GM19025 (cell line): ENCODE data around the gene ITIH4.

Experiments used
- ATAC-seq: cut with Tn5 transposase; IDR thresholded peaks from one replicate; pipeline ENCODE4 v1.9.1; 2021; ENCODE audit warnings: mild to moderate bottlenecking, low read depth, moderate library complexity; ENCODE audit not compliant: unreplicated experiment

ITIH4 gene

DNA sequence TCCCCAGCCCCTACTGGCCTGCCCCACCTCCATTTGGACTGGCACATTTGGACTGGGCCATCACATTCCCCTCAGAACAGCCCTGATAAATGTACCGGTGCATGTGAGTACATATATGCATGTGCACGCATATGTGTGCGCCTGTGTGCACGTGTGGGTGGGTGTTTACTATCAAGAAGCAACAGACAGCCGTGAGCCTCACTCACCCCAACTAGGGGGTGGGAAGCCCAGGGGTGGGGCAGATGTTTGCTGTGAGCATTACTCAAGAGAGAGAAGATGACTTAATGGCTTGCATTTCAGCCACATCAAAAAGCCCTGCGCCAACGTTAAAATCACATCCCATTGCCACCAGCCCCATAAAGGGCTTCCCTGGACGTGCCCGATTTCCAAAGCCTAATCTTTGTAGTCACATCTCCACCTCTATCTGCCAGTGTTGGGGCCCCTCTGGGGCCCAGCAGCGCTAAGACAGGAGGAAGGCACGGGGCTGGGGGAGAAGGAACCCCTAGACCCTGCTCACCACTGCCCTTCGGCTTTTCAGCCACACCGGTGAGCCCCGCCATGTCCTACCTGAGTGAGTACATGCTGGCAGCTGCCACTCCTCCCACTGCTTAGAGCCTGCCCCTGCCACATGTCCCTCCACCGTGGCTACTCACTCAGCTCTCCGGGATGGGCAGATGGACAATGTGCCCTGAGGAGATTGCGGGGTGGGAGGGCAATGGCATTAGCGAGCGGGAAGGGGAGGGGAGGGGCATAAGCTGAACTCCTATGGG, 25.0 kb downstream of the ITIH4 start:
- ATAC-seq, result no peak

DNA sequence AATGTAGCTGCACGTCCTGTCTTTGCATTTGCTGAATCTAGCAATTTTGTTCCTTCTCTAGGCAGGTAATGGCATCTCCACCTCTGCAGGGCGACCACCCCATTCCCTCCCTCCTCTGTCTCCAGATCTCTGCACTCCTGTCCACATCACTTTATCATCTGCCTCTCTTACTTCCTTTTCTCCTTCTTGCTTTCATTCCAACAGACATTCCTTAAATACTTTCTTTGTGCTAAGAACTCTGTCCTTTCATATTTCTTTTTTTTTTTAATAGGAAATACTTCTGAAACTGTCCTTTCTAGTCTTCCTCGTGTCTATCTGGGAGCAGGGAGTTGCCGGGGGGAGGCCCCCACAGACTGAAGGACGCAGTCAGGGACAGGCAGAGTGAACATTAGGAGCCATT, 28.6 kb downstream of the ITIH4 start:
- ATAC-seq, result no peak

DNA sequence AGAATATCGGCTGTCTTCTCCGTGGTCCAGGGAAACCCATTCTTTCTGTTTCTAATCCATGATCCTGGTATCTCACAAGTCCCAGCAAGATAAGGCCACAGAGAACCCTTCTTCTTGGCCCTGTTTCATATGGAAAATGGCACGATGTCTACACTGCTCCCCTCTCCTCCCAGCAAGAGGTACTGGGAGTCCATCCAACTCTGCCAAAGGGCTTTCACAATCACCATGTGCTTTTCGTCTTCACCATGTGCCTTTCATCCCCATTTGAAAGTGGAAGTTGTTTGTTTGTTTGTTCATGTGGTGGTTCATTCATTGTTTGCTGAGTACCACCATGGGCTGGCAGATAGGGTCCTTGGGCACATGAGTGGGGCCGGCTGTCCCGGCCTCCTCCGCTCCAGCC, 30.4 kb downstream of the ITIH4 start:
- ATAC-seq, result no peak

DNA sequence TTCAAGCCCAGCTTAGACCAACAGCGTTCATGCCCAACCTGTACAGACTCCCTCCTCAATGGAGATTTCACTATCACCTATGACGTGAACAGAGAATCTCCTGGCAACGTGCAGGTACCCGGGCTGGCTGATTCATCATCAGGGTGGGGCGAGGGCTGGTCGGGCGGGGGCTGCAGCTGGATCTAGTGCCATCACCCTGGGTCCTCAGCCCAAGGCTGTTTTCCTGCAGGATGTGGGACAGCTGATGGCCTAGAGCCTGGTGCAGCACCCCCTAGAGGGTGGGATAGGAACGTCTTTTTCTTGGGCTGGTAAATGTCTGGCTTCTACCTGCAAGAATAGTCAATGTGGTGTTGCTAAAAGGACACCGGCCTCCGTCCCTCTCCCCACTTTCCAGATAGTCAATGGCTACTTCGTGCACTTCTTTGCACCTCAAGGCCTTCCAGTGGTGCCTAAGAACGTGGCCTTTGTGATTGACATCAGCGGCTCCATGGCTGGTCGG, 31.4 kb downstream of the ITIH4 start:
- ATAC-seq, result no peak

DNA sequence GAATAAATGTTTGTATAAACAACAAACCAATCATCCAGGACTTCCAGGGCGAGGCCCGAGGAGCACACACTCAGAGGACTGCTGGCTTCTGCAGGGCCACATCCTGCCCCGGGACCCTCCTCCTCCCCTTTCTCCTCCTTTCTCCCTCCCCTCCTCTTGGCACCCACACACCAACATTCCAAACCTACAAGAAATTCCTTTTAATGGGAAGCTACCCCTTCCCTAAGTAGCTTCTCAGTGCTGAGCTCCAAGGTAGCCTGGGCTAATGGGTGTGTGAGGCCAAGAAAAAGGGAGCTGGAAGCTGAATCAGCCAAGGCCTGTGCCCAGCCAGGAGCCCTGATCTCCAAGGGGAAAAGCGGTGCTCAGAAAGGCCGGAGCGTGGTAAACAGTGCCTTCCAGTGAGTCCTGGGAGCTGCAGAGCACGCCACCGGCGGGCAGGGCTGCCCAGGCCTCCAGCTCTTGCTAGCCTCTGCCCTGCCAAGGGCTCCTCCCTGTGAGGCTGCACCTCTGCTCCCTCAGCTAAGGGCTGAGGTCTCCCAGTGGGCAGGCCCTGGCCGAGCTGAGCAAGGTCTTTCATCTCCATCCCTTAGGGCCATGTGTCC, 32.0 kb downstream of the ITIH4 start:
- ATAC-seq, result no peak

DNA sequence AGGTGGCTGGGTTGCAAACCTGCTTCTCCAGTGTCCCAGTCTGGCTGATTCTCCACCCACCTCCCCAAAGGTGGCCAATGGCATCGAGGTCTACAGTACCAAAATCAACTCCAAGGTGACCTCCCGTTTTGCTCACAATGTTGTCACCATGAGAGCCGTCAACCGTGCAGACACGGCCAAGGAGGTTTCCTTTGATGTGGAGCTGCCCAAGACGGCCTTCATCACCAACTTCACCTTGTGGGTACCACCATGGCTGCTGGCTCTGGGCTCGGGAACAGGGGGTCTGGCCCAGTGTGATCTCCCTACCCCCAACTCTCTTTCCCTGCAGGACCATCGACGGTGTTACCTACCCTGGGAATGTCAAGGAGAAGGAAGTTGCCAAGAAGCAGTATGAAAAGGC, 34.1 kb downstream of the ITIH4 start:
- ATAC-seq, result no peak

DNA sequence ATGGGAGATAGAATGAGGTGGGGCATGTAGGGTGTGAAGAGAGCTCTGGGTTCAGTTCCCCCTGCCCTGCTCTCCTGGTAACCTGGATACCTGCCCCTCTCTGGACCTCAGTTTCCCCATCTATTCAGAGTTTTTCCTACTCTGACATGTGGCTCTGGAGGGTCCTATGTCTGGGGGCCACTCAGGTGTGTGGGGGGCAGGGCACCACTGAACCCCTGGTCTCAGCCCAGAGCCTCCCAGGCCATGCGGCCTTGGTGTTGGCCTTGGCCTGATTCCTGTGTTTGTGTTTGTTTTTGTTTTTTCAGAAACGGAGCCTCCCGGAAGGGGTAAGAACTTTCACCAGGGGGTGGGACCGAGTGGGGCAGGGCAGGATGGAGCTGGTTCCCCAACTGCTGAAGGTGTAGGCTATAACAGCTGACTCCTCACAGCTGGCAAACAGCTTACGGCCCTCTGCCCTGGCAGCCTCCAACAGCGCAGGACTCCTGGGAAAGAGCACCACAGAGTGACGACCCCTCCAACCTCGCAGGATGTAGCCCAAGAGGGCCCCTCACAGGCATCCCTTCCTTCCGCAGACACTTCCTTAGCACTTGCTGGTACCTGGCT, 35.1 kb downstream of the ITIH4 start:
- no peak for ATAC-seq

DNA sequence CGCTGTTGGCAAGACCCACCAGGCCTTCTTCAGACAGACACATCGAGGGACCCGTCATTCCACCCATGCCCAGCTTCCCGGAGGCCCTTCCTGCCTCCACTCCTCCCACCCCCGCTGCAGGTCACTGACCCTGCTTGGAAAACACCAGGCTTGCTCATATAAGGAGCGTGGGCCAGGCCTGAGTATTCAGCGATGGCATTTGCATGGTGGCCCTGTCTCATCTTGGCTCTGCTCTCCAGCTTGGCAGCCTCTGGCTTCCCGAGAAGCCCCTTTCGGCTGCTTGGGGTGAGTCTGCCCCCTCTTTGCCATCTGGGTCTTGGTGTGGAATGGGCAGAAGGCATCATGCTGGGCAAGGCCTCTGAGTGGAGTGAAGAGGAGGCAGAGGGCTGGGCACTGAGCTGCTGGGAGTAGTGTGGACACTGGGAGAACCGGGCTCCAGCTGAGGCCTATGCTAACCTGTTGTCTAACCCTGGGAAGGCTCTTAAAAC, 35.8 kb downstream of the ITIH4 start, which contains the start of gene ITIH3:
Gene ITIH3, plus strand, starts transcription at position 185 of the 488 bp plus-strand sequence. Its CDS starts 8 bp downstream, at position 193.
- ATAC-seq, result no peak

DNA sequence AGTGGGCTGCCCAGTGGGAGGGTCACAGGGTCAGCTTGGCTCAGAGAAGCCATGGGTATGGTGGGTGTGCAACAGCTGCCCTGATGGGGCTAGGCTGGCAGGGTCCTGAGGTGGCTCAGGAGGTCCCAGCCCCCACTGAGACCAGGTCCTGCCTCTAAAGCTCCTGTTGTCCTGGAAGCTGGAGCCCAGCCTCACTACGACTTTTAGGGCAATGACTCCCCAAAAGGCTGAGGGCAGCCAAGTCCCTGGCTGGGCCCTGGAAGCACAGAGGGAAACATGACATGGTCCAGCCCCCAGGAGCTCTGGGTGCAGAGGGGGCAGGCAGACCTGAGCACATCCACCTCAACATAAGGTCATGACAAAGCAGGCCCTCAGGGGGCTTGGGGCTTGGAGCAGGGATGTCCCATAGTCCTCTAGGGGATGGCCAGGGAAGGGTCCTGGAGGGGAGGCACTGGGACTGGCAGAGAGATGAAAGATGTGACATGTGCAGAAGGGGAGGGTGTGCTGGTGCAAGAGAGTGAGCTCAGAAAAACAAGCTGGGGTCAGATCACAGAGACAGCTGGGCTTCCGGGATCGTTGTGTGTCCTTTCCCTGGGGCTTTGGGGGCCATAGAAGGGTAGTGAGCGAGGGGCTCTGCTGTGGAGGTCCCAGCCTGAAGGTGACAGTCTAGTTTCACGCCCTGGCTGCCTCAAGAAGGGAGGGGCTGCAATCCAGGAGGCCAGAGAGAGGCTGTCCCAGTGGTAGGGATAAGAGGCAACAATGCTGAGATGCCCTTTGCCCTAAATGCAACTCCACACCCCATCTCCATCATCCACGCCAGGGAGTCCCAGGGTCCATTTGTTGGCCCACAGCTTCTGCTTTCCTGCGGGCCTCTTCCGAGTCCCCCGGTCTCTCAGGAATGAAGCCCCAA, 36.5 kb downstream of the ITIH4 start:
- ATAC-seq, result no peak

DNA sequence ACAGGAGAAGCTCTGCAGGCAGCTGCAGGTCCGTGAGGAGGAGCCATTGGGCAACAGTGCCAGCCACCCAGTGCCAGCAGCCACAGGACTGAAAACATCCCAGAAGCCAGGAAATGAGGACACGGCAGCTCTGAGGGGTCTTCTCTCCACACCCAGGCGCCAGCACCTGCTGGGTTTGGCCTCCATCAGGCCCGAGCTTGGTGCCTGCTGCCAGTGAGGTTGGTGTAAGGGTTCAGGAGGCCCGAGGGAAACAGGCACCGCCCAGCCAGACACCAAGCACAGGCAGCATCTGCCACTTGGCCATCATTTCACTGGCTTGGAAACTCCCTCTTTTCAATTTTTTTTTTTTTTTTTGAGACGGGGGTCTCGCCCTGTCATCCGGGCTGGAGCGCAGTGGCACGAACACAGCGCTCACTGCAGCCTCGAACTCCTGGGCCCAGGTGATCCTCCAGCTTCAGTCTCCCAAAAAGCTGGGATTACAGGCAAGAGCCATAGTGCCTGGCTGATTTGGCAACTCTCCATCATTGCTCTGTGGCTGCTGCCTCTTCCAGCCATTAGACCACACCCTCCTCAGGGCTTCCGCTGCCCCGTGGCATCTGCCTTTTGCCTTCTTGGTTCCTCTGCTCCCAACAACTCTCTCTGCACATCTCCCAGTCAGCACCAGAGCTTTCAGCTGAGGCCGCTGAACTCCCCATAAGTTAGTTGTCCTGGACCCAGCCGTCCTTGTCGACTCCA, 37.3 kb downstream of the ITIH4 start:
- ATAC-seq, result no peak

DNA sequence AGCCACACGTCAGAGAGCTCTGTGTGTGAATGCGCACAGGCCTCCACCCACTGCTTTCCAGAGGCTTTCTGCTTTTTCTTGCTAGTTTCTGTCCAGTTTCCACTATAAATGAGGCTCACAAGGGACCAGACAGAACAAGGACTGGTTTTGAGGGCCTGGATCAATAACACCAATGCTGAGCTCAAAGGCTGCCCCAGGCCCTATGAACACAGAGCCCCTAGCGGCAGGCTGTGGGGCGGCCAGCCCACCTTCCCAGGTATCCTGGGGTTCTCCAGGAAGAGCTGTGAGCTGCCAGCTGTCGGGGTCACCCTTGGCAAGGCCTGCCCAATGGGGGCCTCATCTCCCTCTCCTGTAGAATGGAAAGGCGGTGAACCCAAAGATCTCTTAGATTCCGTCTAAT, 38.1 kb downstream of the ITIH4 start:
- no peak for ATAC-seq

DNA sequence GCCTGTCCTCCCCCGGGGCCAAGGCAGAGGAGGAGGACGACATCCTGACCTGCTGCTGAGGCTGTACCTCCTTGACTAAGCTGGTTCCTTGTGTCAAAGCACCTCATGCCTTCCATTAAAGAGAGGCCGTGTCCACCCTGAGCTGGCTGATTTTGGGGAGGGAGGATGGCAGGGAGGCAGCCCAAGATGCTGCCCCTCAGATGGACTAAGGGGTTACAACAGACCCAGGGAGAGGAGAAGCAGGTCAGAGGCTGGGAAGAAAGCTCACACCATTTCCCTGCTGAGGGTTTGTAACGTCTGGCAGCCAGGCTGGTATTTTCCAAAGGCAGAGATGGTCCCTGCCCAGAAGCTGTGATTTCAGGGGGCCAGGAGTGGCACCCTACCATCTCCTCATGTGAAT, 38.5 kb downstream of the ITIH4 start:
- ATAC-seq, result no peak

DNA sequence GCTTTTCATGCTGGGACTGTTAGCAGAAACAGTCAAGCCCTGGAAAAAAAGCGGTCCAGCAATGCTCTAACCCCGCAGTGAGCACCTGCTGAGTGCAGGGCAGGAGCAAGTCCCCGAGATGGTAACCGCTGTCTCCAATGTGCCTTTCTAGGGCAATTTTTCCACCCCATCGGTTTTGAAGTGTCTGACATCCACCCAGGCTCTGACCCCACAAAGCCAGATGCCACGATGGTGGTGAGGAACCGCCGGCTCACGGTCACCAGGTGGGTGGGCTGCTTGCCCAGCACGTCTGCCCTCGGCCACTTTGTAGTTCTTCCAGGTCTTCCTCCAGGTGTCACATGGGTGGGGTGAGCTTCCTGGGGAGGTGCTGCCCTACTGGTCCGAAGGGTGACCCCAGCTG, 39.1 kb downstream of the ITIH4 start:
- no peak for ATAC-seq

DNA sequence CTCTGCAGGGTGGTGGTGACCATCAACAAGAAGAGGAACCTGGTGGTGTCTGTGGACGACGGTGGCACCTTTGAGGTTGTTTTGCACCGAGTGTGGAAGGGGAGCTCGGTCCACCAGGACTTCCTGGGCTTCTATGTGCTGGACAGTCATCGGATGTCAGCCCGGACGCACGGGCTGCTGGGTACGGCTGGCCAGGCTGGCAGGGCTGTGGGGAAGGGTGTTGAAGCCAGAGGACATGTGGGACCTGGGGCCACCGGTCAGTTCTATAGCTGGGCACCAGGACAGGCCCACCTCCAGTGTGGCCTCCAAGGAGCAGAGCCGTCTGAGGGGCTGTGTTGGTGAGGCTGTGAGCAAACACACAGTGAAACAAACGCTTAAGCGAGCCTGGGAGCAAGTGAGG, 39.7 kb downstream of the ITIH4 start:
- no peak for ATAC-seq

DNA sequence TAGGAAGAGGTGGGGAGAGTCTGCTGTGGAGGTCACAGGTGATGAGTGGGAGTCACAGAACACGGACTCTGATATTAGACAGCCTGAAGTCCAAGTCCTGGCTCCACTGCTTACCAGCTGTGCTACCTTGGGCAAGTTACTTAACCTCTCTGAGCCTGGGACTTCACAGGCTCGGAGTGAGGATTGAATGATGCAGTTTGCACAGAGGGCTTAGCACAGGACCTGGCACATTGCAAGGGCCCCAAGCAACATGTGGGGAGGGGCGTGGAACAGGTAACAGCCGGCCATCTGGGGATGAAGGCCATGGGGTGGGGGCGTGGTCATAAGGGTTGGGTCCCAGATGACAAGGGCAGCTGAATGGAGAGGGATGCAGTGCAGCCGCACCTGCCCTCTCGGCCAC, 40.1 kb downstream of the ITIH4 start:
- ATAC-seq, result no peak

DNA sequence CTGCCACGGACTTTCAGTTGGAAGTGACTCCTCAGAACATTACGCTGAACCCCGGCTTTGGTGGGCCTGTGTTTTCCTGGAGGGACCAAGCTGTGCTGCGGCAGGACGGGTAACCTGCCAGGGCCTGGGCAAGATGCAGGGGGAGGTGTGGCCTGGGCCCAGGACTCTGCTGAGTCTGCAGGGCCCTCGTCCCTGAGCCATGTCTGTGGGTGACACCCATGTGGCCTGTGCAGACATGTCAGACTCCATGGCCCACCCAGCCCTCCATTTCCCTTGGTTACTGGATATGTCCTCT, 40.8 kb downstream of the ITIH4 start:
- no peak for ATAC-seq

DNA sequence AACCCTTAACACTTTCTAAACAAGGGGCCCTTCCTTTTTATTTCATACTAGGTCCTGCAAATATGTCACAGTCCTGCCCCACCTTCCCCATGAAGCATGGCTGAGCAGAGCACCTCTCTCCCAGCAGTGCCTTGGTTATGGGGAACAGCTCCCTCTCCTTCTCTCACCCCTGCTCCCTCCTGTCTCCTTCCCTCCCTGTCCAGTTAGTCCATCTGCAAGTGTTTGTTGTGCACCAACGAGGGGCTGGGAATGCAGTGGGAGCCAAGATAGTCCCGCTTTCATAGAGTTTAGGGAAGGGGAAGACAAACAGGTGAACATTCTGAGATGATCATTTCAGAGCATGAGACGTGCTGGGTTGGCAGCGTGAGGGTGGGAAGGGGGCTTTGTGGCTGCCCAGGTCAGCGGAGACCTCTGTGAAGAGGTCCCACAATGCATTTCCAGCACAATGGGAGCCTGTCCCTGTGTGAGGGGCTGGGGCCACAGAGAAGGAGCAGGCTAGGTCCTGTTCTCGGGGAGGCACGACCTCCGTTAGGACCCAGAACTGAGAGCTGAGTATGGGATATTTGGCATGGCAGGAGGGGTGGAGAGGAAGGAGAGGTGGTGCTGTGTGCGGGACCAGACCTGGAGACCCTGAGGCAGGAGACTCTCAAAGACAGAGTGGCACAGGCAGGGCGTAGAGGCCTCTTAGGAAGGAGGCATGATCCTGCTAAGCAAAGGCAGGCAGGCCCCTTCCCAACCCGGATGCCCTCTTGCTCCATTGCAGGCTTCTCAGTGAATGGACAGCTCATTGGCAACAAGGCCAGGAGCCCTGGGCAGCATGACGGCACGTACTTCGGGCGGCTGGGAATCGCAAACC, 41.4 kb downstream of the ITIH4 start:
- no peak for ATAC-seq

DNA sequence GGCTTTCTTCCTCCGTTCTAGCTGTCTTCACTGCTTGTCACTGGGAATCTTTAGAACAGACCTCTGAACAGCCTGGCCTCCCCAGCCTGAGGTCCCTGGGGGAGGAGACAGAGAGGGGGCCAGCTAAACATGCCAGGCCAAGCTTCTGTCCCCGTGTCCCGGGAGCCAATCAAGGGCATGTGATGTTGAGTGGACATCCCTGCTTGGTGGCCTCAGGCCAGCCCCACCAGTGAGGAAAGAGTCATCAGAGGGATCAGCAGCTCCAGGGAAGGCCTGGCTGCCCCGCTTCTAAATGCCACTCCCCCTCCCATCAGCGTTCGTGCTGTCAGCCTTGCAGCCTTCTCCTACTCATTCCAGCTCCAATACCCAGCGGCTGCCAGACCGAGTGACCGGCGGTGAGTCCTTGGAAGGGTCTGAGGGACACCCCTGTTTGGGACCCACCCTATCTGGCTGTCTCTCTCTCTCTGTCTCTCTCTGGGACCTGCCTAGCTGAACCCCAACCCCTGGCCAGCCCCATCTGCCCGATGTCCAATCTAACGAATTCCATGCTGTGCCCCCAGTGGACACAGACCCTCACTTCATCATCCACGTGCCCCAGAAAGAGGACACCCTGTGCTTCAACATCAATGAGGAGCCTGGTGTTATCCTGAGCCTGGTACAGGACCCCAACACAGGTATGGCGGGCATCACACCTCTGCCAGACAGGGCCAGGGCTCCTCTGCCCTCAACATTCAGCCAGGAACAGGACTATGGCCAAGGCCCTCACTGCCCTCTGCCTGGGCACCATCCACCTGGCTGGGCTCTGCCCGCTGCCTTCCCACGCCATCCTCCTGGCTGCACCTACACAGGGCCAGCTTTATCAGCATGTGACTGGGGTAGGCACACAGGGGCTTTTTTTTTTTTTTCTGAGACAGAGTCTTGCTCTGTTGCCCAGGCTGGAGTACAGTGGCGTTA, 42.5 kb downstream of the ITIH4 start:
- ATAC-seq, result no peak
